ENCODE measurements around the gene MTNR1A.
A peak's percentile ranks its signal among the peaks of the same experiment; 100 is the strongest.

The MTNR1A gene

DNA sequence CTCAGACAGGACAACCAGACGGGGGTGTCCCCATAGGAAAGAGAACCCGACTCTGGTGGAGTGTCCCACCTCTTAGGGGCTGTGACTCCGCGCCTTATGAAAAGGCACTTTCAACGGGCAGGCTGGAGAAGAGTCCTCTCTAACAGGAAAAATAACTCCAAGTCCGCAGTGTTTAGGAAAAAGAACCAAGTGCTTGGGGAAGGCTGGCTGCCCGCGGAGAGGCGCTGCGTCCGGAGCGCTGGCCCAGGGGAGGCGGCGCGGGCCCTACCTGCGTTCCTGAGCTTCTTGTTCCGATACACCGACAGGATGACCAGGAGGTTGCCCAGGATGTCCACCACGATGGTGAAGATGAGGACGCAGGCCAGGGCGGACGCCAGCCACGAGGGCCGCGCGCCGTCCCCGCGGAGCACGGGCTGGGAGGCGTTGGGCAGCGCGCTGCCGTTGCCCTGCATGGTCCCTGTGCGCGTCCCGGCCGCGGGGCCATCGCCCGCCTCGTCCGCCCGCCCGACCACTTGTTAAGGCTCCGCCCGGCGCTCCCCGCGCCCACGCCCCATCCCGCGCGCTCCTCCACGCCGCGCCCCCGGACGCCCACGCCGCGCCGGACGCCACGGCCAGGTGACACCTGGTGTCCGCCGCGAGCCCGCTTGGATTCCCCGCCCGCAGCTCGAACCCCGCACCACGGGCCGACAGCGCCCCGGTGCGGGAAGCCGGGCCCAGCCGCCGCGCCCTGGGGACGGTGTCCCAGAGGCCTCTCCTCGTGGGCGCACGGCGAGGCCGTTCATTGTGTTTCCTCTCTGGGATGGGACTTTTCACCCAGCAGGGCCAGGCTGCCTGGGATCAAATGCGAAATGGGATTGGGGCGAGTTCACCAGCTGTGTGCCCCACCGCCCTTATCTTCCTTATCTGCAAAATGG lies at the start of gene MTNR1A:
Gene MTNR1A, minus strand, starts transcription at position 654 of the 914 bp plus-strand sequence. Its CDS starts 202 bp downstream, at position 452.
- no peak for DNase-seq (ENCODE audit: low spot score)

DNA sequence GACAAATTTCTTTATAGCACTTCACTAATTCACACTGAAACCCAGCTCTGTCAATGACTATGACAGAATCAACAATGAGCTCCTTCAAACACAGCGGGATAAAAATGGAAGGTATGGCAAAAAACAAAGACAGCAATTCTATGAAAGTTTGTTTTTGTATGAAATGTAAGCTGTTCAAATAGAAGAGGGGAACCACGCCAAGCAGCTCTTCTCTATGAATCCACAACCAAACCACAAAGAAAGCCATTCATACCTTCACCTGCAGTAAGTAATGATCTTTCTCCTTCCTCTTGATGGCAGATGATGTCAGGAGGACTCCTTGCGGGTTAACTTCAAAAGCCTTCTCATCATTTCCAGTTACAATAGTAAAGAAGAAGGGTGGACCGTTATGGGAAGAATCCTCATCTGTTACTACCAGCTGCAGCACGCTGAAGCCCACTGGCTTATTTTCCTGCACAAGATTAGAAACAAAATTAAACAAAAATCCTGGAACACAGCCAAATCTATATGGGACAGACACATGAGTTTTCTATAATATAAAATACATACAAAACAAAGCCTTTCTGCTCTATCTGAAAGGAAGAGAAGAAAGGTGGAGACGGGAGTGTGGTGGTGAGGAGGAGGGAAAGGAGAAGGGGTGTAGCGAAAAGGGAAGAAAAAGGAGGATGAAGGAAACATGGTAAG lies 48.9 kb upstream of the MTNR1A start:
- no peak for DNase-seq (ENCODE audit: low spot score)

DNA sequence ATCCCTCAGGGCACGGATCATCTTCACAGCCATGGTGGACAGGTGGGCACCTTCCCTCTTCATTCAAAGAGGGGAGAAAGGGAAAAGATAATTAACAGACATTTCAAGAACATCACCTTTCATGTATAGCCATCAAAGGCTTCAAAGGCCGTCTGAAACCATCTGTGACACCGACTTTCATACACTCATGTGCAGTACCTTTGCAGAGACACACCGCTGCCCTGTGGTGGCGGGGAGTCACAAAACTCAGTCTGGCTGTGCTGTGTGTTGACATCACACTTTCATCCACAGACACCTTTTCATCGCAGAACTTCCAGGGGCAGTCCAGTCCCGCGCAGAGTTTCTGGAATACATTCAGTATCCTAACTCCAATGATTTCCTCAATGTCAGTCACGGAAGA lies 47.6 kb upstream of the MTNR1A start:
- no peak for DNase-seq (ENCODE audit: low spot score)

DNA sequence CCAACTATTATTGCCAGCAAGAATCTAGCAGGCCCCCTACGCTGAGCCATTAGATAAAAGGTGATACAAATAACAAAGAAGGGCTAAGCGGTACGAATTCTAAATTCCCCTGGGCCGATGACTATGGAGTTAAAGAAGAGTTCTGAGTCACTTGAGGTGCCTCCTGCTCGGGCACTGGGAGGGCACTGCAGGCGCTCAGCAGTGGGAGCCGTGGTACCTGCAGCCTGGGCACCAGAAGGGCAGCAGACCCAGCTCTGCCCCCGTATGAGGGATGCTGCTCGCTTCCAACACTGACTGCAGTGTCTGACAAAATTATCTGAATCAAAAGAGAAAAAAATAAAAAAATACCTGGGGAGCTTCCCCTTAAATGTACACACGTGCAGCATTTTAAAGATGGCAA lies 44.1 kb upstream of the MTNR1A start:
- DNase-seq (ENCODE audit: low spot score) = no peak

- no peak for DNase-seq (ENCODE audit: low spot score)
Measured at GRCh38 chr4:186598686-186599085, 43.3 kb upstream of the MTNR1A start.

DNA sequence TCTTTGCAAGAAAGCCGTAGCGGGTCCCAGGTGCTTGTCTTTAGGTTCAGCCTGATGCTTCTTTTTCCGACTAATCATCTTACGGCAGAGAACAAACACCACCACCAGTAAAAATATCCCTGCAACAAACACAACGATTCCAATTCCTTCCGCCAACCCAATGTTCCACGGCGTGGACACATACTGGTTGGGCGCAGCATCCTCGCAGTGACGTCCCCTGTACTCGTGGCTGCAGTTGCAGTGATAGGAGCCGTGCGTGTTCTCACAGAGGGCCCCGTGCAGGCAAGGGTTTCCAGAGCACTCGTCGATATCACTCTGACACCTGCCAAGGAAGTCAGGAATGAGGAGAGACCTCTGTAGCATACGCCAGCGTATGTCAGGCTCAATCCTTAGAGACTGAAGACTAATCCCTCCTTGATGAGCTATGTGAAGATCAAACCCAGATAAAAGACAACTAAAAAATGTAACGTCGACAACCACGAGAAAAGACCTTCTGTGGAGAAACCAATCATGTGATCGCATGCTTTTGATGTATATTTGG lies 41.6 kb upstream of the MTNR1A start:
- no peak for DNase-seq (ENCODE audit: low spot score)

GRCh38 chr4:186596346-186596745 lies 41.0 kb upstream of the MTNR1A start:
- DNase-seq (ENCODE audit: low spot score) = no peak

GRCh38 chr4:186593587-186593973 lies 38.2 kb upstream of the MTNR1A start:
- DNase-seq (ENCODE audit: low spot score) = no peak

DNA sequence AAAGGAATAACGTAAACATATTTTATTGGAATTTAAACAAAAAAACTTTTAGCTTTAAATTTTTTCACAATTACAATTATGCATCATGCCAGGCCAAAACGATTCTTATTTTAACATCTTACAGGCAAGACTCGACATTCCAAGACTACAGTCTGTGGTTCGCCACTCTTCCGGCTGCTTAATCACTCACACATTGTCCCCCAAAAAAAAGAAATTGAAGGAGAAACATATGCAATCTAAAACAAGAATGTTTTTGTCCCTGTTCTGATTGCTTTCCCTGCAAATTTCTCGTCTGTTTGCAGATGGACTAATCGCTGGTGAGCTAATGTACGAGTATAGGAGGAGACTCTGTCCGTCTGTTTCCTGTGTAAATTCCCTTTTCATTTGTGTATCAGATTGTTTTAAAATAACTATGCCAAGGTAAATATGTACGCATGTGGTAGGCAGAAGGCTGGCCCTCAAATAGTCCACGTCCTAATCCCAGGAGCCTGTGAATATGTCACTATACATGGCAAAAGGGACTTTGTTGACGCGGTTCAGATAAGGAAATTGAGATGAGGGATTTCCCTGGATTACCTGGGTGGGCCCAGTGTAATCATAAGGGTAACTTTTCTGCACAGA lies 37.7 kb upstream of the MTNR1A start:
- no peak for DNase-seq (ENCODE audit: low spot score)

DNA sequence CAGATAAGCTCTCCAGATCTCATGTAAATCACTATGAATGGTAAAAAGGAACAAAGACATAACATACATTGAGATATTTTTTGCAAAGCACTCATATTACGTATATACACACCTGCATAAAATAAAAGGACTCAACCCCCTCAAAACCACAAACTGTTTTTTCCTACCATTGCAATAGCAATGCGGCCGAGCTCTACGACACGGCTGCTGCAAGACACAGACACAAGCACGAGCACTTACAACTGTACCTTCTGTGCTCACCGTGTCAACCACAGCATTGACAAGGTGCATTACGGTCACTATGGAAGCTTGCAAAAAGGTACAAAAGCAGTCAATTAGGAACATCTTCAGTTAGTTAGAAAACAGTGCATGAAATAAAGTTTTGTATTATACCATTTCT lies 37.1 kb upstream of the MTNR1A start:
- no peak for DNase-seq (ENCODE audit: low spot score)

- DNase-seq (ENCODE audit: low spot score) = no peak
Measured at GRCh38 chr4:186591651-186592050, 36.3 kb upstream of the MTNR1A start.

- DNase-seq (ENCODE audit: low spot score) = no peak
Measured at GRCh38 chr4:186588503-186588902, 33.1 kb upstream of the MTNR1A start.

DNA sequence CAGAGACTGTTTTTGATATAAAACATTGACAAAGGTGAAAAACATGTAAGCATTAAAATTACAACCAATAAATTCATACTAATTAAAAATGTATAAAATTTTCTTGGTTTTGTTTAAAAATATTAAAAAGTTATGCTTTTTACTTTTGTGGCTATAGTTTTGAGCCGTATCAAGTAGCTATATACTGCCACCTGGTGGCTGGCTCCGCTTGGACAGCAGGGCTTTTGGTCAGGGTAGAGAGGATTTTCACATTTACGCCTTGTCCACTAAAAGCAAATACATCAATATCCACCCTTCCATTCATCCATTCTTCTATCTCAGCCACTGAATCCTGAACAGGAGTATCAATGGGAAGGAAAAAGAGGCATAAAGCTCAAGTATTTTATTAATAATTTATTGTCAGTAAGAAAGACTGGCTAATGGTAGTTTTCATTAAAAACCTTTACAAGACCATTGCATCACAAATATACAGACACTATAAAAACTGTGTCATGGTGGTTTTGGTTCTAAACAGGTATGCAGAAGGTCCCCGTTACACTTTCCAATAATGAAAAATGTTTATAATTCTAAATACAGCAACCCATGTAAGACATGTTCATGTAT lies 32.1 kb upstream of the MTNR1A start:
- peak; percentile 41 for DNase-seq (ENCODE audit: low spot score)

GRCh38 chr4:186586205-186586604 lies 30.8 kb upstream of the MTNR1A start:
- no peak for DNase-seq (ENCODE audit: low spot score)

- DNase-seq (ENCODE audit: low spot score) = no peak
Measured at GRCh38 chr4:186584912-186585311, 29.5 kb upstream of the MTNR1A start.

GRCh38 chr4:186581421-186581820 lies 26.1 kb upstream of the MTNR1A start:
- DNase-seq (ENCODE audit: low spot score) = no peak

DNA sequence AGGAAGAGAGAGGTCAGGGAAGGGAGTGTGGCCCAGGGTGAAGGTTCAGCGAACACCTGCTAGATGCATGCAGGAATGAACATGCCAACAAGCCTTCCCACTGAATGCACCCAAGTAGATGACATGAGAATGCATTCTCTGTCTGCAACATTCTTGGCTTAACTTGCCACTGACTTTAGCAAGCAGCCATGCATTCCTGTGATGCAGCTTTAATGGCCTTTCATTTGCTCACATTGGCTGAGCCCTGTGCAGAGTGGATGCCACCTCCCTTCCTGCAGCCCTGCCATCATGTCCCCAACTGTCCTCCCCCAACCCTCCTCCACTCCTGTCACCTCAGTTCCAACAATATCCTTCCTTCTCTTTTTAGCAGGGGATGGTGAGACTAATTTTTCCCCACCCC lies 25.3 kb upstream of the MTNR1A start:
- no peak for DNase-seq (ENCODE audit: low spot score)

- no peak for DNase-seq (ENCODE audit: low spot score)
Measured at GRCh38 chr4:186570193-186570996, 15.0 kb upstream of the MTNR1A start.

DNA sequence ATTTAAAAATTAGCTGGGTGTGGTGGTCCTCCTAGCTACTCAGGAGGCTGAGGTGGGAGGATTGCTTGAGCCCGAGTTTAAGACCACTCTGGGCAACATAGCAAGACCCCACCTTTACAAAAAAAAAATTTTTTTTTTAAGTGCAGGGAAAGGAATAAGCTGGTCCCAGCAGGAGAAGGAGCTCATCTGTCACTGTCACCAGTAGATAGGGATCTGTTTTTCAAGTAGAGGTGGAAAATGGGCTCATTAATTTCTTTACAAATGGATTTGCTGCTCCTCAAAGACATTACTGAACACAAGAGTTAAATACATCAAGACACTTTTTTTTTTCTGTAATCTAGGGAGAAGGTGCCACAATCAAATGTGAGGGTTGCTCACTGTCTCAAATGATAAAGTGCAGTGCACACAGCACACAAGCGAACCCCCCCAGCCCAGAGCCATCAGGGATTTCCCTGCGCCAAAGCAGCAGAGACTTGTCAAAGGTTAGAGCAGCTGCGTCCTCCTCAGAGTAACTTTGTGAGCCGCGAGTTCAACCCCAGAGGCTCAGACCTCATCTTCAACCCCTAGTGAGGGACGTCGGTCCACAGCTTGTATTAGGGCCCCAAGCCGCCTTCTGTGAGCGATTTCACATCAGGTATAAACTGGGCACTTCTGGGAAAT lies 14.3 kb upstream of the MTNR1A start:
- no peak for DNase-seq (ENCODE audit: low spot score)

GRCh38 chr4:186566068-186566467 lies 10.7 kb upstream of the MTNR1A start:
- DNase-seq (ENCODE audit: low spot score) = no peak

GRCh38 chr4:186563761-186564160 lies 8.4 kb upstream of the MTNR1A start:
- no peak for DNase-seq (ENCODE audit: low spot score)

All from globus pallidus (tissue), 1 donor.